GM18520 (cell line): ENCODE data around the gene IZUMO1.

Source experiments
- ATAC-seq: cut with Tn5 transposase; IDR thresholded peaks from one replicate; pipeline ENCODE4 v1.9.1; 2021; ENCODE audit not compliant: unreplicated experiment

IZUMO1 gene

GRCh38 chr19:48757741-48758144, 11.0 kb upstream of the IZUMO1 start:
- ATAC-seq, result no peak

DNA sequence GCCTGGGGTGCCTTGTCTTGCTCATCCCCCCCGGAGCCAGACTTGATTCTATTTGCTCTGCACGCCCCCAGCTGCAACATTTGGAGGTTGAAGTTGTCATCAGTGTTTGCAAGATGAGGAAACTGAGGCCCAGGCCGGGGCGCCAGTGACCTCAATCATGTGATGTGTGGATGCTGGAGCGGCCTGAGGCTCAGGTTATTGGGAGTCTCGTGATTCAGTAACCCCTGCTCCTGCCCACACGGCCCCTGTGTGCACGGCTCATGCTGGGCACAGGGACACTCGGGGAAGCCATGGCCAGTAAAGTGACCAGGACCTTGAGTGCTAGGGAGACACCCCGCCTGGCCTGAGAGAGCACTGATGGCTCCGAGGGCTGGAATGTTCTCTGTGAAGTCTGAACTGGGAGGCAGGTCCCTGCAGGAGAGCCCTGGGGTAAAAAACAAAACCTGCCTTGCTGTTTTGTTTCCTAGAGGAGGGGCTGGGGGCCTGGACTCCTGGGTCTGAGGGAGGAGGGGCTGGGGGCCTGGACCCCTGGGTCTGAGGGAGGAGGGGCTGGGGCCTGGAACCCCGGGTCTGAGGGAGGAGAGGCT, 10.5 kb upstream of the IZUMO1 start:
- ATAC-seq, result no peak

GRCh38 chr19:48756686-48757085, 10.0 kb upstream of the IZUMO1 start:
- ATAC-seq, result no peak

DNA sequence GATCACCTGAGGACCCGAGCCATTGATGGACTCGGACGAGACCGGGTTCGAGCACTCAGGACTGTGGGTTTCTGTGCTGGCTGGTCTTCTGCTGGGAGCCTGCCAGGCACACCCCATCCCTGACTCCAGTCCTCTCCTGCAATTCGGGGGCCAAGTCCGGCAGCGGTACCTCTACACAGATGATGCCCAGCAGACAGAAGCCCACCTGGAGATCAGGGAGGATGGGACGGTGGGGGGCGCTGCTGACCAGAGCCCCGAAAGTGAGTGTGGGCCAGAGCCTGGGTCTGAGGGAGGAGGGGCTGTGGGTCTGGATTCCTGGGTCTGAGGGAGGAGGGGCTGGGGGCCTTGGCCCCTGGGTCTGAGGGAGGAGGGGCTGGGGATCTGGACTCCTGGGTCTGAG, 9.5 kb upstream of the IZUMO1 start:
- no peak for ATAC-seq

DNA sequence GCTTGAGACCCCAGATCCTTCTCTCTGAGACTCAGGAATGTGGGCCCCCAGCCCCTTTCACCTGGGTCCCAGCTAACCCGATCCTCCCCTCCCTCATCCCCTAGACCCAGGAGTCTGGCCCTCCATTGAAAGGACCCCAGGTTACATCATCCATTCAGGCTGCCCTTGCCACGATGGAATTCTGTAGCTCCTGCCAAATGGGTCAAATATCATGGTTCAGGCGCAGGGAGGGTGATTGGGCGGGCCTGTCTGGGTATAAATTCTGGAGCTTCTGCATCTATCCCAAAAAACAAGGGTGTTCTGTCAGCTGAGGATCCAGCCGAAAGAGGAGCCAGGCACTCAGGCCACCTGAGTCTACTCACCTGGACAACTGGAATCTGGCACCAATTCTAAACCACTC, 9.1 kb upstream of the IZUMO1 start:
- no peak for ATAC-seq

DNA sequence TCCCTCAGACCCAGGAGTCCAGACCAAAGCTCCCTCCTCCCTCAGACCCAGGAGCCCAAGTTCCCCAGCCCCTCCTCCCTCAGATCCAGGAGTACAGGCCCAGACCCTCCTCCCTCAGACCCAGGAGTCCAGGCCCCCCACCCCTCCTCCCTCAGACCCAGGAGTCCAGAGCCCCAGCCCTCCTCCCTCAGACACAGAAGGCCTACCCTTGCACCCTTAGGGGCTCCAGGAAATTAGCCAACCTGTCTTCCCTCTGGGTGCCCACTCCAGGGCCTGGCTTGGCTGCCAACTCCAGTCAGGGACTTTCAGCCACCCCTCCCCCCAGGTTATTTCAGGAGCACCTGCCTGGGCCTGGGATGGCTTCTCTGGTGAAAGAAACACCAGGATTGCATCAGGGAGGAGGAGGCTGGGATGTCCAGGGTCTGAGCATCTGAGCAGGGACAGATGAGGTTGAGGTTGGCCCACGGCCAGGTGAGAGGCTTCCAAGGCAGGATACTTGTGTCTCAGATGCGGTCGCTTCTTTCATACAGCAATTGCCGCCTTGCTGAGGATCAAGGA, 8.5 kb upstream of the IZUMO1 start, which contains the start of gene FGF21:
Gene FGF21, plus strand, starts transcription at position 441 of the 558 bp plus-strand sequence. CDS start 713 bp downstream, outside the sequence.
- ATAC-seq, result no peak

- ATAC-seq, result no peak
Observed at GRCh38 chr19:48752496-48753365, 6.0 kb upstream of the IZUMO1 start, which contains the start of gene FUT1. TSS of gene FUT1 (minus strand) at chr19:48752641. CDS start at chr19:48751281, 1,360 bp downstream.

DNA sequence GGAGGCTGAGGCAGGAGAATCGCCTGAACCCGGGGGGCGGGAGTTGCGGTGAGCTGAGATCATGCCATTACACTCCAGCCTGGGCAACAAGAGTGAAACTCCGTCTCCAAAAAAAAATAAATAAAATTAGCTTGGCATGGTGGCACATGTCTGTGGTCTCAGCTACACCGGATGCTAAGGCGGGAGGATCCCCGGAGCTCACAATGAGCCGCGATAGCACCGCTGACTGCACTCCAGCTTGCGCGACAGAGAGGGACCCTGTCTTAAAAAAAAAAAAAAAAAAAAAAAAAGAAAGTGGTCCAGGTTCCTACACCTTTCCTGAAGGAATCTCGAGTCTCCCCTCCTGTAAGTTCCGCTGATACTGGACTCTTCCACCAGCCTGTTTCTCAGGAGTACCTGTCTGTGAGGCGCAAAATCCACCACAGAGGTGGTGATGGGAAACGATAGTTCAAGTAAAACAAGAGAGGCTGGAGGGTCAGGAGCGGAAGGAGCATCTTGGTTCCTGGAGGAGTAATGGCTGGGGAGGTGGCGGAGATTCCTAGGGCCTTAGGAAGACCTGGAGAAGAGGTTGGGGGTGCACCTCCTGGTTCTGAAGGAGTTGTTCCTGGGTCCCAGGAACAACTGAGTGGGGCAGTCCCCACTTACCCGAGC, 5.3 kb upstream of the IZUMO1 start:
- ATAC-seq, result no peak

DNA sequence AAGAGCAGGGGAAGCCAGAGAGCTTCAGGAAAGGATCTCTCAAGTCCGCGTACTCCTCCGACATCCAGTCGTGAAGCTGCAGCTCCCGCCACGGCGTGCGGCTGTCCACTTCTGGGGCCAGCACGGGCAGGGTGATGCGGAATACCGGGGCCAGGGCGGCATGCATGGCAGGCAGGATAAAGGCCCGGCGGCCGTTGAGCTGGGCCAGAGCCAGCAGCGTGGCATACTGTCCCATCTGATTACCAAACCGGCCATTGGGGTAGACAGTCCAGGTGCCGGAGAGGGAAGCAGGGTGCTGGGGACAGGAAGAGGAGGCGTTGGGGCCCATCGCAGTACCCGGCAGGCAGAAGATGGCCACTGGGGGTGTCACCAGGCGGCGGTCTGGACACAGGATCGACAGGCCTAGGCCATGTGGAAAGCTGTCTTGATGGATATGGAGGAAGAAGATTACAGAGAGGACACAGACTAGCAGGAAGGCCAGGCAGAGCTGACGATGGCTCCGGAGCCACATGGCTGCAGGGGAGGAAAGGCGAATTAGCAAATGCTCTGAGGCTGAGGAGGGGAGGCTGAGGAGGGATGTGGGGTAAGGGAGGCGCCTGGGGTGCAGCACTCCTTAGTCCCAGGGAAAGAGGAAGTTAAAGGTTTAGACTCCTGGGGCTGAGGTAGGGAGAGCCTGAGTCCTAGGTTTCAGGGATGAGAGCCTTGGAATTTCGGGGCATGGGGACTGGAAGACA, 4.2 kb upstream of the IZUMO1 start:
- ATAC-seq, result no peak

GRCh38 chr19:48750351-48750750, 3.6 kb upstream of the IZUMO1 start:
- ATAC-seq, result no peak

DNA sequence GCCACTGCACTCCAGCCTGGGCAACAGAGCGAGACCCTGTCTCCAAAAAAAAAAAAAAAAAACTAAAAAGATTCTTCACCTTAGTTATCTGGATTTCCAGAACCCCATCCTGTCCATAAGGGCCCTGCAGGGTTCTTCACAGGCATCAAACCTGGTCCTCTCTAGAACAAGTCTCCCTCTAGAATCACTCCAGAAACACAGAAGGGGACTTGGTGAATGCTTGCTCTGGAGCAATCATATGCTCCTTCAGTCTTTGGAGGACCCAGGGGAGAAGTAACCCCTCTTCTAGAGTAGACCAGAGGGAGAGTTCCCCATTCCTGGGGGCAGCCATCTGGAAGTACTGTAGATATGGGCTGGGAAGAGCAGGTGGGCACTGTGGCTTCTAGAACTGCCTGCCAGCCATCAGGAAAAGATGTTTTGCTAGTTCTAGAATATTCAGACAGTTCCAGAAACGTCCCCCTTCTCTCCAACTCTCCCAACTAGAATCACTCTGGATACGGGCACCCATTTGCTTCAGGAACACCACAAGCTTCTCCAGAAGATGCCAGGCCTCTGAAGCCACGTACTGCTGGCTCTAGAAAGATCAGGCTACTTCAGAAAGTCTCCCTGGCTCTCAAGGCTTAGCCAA, 3.0 kb upstream of the IZUMO1 start:
- no peak for ATAC-seq

DNA sequence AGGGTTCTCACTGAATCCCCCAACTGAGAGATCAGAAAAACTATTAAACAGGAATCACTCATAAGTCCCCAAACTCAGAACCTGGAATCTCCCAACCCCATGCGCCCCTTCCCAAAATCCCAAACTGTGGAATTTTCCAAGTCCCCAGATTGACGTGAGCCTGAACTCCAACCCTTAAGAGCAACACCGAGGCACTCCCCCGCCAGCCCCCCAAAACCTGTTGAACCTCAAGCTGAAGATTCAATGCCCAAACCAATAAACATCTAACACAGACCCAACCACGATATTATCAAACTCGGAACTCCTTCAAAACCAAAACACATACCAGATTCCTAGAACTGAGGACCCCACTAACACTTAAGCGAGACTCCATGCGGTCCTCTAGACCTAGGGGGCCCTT, 599 bp downstream of the IZUMO1 start:
- ATAC-seq, result no peak

DNA sequence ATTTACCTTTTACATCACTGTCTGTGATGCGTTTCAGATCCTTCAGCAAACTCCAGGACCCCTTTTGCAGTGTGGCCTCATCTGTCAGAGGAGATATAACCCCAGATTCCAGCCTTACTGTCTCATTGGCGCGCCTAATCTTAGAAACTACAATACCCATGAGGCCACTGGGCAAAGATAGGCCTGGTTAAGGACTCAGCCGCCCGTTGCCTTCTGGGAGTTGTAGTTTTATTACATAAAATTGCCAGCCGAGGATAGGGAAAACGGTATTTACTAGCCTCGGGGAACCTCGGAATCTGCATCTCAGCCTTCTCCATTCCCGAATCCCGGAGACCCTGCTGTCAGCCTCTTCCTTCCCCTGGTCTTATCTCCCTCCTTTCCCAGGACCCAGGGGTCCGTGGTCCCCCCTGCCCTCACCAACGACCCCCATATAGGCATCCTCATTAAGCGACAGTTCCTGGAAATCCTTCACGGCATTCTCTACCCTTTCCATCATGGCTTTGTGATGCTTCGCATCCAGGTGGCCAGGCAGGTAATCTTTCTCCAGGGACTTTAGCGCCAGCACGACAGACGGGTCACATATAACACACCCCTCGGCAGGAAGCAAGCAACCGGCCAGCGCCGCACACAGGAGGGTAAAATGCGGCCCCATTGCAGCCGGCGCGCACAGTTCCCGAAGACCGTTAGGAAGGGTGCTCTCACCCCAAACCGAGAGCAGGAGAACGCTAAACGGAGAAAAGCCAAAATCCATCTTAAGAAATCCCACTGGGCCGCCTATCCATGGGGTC, 1.3 kb downstream of the IZUMO1 start:
- no peak for ATAC-seq

- ATAC-seq, result no peak
Observed at GRCh38 chr19:48742096-48742495, 4.6 kb downstream of the IZUMO1 start.

GRCh38 chr19:48741129-48741999, 5.3 kb downstream of the IZUMO1 start:
- no peak for ATAC-seq

GRCh38 chr19:48740164-48740972, 6.3 kb downstream of the IZUMO1 start, which contains the start of gene RASIP1:
TSS of gene RASIP1 (minus strand) at chr19:48740610. CDS start at chr19:48740282, 328 bp downstream.
- ATAC-seq, result no peak

- no peak for ATAC-seq
Observed at GRCh38 chr19:48739404-48740163, 7.1 kb downstream of the IZUMO1 start.
